GM23248 (cell line): ENCODE measurements around the gene PPP2R2D.

Experiments
- EZH2 ChIP-seq: fragments of 200-600 bp; sonication (generic); IDR thresholded peaks from 2 replicates; pipeline ENCODE4 v1.6.1; 2018; ENCODE audit warnings: antibody characterized with exemption, mild to moderate bottlenecking; ENCODE audit not compliant: insufficient read depth, poor library complexity, severe bottlenecking
- EZH2phosphoT487 ChIP-seq: fragments of 200-600 bp; sonication (generic); IDR thresholded peaks from 2 replicates; pipeline ENCODE4 v1.6.1; 2018; ENCODE audit warnings: antibody characterized with exemption, moderate library complexity, mild to moderate bottlenecking, low read depth; ENCODE audit not compliant: insufficient read depth

DNA sequence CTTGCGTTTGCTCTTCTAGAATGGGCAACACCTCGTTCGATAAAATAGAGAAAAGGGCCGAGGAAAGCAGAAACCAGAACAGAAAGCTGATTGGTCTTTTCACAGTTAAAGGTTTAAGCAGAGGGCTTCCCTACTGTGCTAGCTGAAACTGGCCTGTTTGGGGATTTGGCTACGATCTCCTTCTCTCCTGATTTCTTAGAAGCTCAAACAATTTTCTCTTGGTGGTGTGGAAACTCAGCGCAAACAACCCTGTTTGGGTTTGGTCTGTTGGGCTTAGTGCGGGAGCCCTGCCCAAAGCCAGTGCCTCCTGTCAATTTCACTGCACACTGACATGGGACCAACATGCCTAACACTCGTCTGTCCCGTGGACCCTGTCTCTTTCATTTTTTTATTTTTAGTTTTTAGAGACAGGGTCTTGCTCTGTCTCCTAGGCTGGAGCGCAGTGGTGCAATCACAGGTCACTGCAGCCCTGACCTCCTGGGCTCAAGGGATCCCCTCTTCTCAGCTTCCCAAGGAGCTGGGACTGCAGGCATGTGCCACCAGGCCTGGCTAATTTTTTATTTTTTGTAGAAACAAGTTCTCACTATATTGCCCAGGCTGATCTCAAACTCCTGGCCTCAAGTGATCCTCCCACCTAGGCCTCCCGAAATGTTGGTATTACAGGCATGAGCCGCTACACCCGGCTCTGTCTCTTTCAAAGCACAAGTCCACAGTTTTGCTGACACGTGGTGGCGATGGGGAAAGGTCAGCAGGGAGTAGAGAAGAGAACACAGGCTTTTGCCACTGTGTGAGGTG is 97.4 kb downstream of the PPP2R2D start:
- TF ChIP-seq EZH2 (no peak), EZH2phosphoT487 (no peak)
